Measurements from ENCODE around the gene TLE6.

Gene TLE6

DNA sequence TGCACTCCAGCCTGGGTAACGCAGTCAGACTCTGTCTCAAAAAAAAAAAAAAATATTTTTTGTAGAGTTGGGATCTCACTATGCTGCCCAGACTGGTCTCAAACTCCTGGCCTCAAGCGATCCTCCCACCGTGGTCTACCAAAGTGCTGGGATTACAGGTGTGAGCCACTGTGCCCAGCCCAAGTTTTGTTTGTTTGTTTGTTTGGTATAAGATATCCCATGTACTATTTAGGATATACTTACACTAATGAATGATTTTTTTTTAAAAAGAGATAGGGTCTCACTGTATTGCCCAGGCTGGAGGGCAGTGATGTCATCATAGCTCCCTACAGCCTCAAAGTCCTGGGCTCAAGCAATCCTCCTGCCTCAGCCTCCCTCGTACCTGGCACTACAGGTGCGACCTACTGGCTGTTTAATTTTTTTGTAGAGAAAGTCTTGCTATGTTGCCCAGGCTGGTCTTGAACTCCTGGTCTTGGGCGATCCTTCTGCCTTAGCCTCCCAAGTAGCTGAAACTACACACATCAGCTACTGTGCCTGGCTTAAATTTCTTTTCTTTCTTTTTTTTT is 24.0 kb downstream of the TLE6 start:
- H3K4me3 ChIP-seq (replicated peaks; ENCODE audit: insufficient read depth, low read length) = no peak overlapping the region
- no peak overlapping the region for H3K27ac ChIP-seq (replicated peaks)
- TF ChIP-seq, protein P1, sequence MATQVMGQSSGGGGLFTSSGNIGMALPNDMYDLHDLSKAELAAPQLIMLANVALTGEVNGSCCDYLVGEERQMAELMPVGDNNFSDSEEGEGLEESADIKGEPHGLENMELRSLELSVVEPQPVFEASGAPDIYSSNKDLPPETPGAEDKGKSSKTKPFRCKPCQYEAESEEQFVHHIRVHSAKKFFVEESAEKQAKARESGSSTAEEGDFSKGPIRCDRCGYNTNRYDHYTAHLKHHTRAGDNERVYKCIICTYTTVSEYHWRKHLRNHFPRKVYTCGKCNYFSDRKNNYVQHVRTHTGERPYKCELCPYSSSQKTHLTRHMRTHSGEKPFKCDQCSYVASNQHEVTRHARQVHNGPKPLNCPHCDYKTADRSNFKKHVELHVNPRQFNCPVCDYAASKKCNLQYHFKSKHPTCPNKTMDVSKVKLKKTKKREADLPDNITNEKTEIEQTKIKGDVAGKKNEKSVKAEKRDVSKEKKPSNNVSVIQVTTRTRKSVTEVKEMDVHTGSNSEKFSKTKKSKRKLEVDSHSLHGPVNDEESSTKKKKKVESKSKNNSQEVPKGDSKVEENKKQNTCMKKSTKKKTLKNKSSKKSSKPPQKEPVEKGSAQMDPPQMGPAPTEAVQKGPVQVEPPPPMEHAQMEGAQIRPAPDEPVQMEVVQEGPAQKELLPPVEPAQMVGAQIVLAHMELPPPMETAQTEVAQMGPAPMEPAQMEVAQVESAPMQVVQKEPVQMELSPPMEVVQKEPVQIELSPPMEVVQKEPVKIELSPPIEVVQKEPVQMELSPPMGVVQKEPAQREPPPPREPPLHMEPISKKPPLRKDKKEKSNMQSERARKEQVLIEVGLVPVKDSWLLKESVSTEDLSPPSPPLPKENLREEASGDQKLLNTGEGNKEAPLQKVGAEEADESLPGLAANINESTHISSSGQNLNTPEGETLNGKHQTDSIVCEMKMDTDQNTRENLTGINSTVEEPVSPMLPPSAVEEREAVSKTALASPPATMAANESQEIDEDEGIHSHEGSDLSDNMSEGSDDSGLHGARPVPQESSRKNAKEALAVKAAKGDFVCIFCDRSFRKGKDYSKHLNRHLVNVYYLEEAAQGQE (IDR thresholded peaks at IDR 0.05; ENCODE audit: insufficient replicate concordance, low read depth) = no peak
- no peak for TF ChIP-seq SPI1 (IDR thresholded peaks at IDR 0.05; ENCODE audit: borderline replicate concordance, low read depth)
- TF ChIP-seq GABPA (IDR thresholded peaks at IDR 0.05; ENCODE audit: low read depth) = no peak
- TF ChIP-seq, protein P2, sequence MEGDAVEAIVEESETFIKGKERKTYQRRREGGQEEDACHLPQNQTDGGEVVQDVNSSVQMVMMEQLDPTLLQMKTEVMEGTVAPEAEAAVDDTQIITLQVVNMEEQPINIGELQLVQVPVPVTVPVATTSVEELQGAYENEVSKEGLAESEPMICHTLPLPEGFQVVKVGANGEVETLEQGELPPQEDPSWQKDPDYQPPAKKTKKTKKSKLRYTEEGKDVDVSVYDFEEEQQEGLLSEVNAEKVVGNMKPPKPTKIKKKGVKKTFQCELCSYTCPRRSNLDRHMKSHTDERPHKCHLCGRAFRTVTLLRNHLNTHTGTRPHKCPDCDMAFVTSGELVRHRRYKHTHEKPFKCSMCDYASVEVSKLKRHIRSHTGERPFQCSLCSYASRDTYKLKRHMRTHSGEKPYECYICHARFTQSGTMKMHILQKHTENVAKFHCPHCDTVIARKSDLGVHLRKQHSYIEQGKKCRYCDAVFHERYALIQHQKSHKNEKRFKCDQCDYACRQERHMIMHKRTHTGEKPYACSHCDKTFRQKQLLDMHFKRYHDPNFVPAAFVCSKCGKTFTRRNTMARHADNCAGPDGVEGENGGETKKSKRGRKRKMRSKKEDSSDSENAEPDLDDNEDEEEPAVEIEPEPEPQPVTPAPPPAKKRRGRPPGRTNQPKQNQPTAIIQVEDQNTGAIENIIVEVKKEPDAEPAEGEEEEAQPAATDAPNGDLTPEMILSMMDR (IDR thresholded peaks at IDR 0.05; ENCODE audit: insufficient read depth, low read length) = no peak
- H3K27me3 ChIP-seq (ENCODE audit: insufficient read depth, poor library complexity, severe bottlenecking) = no peaks in the 10 kb centered on the region
- DNase-seq (ENCODE audit: low read depth in 1 of 2, low spot score in 1 of 2) = no peak

DNA sequence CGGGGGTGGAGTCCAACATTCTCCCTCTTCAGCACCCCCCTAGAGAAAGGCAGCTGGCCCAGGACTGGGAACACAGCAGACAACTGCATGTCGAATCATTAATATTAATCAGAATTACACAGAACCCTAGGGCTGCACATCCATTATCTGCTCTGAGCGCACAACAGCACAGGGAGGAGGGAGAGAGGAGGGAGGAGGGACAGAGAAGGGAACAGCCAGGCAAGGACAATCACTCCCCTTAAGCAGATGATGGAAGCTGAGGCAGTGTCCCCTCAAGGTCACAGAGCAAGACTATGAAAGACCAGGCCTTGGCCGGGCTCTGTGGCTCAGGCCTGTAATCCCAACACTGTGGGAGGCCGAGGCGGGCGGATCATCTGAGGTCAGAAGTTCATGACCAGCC is 25.7 kb downstream of the TLE6 start:
- Histone ChIP-seq H3K27me3 (ENCODE audit: insufficient read depth, poor library complexity, severe bottlenecking) (no peaks in the 10 kb centered on the region), H3K4me3 (replicated peaks; ENCODE audit: insufficient read depth, low read length) (no peak overlapping the region), H3K27ac (replicated peaks) (no peak overlapping the region)
- TF ChIP-seq, protein P2 (IDR thresholded peaks at IDR 0.05; ENCODE audit: insufficient read depth, low read length) = no peak
- TF ChIP-seq POLR2AphosphoS5 (IDR thresholded peaks at IDR 0.05; ENCODE audit: low read depth) = no peak
- TF ChIP-seq, protein P1 (IDR thresholded peaks at IDR 0.05; ENCODE audit: insufficient replicate concordance, low read depth) = no peak
- no peak for TF ChIP-seq GABPA (IDR thresholded peaks at IDR 0.05; ENCODE audit: low read depth)
- TF ChIP-seq SPI1 (IDR thresholded peaks at IDR 0.05; ENCODE audit: borderline replicate concordance, low read depth) = no peak
- DNase-seq (ENCODE audit: low read depth in 1 of 2, low spot score in 1 of 2) = no peak

DNA sequence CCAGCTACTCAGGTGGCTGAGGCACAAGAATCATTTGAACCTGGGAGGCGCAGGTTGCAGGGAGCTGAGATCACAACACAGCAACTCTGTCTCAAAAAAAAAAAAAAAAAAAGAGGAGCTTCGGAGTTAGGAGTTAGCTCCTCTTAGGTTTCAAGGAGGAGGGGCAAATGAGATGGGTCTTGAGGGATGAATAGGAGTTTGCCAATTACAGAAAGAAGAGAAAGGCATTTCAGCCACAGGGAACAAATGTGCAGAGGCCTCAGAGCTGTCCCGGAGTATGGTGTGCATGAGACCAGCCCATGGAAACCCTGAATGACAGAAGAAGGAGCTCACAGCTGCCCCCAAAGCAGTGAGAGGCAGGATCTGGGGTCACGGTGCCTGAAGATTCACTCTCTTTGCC is 27.2 kb downstream of the TLE6 start:
- DNase-seq (ENCODE audit: low read depth in 1 of 2, low spot score in 1 of 2) = no peak
- TF ChIP-seq, protein P1 (IDR thresholded peaks at IDR 0.05; ENCODE audit: insufficient replicate concordance, low read depth) = no peak
- TF ChIP-seq, protein P2 (IDR thresholded peaks at IDR 0.05; ENCODE audit: insufficient read depth, low read length) = no peak
- TF ChIP-seq POLR2AphosphoS5 (IDR thresholded peaks at IDR 0.05; ENCODE audit: low read depth) (no peak), SPI1 (IDR thresholded peaks at IDR 0.05; ENCODE audit: borderline replicate concordance, low read depth) (no peak), GABPA (IDR thresholded peaks at IDR 0.05; ENCODE audit: low read depth) (no peak)
- Histone ChIP-seq H3K27ac (replicated peaks) (no peak overlapping the region), H3K27me3 (ENCODE audit: insufficient read depth, poor library complexity, severe bottlenecking) (no peaks in the 10 kb centered on the region), H3K4me3 (replicated peaks; ENCODE audit: insufficient read depth, low read length) (no peak overlapping the region)
